CD8-positive, alpha-beta memory T cell (primary cell): Measurements from ENCODE around the gene FOSL1. TPM values are rescaled to one million over a fixed set of nuclear protein-coding genes. Genes with fewer than 3 reads are reported as not detected.
"Not testable (repeated sequence)": the region's sequence is repeated elsewhere in the genome, so short reads cannot be mapped to it uniquely, and the experiment has no call there.

Source experiments
- CTCF ChIA-PET: fragments of 350-600 bp; sonication (Branson Sonifier 250); formaldehyde crosslinking; loops from one replicate; lab custom pipeline; 2021; ENCODE audit warnings: antibody characterized with exemption; lab: Charles Lee
- POLR2A ChIA-PET: fragments of 350-600 bp; sonication (Branson Sonifier 250); formaldehyde crosslinking; loops from one replicate; lab custom pipeline; 2021; ENCODE audit warnings: antibody characterized with exemption; lab: Charles Lee
- DNase-seq, 5 donors: peaks; one replicate each; pipeline versions ENCODE4 v3.0.0 to v3.0.0-alpha.2; 2020 to 2022; ENCODE audit warnings: mixed read lengths in 1 of 5
- H3K27ac ChIP-seq: one replicate; pipeline ENCODE4 v1.7.0; 2013; ENCODE audit warnings: low read depth, mild to moderate bottlenecking, low read length, moderate library complexity
- H3K27me3 ChIP-seq: 2 replicates; pipeline ENCODE4 v1.7.0; 2013; ENCODE audit warnings: low read length, mild to moderate bottlenecking; ENCODE audit not compliant: insufficient read depth, poor library complexity, severe bottlenecking
- H3K36me3 ChIP-seq: 2 replicates; pipeline ENCODE4 v1.7.0; 2013; ENCODE audit warnings: mild to moderate bottlenecking, low read length, moderate library complexity; ENCODE audit not compliant: insufficient read depth
- H3K4me1 ChIP-seq: 2 replicates; pipeline ENCODE4 v1.7.0; 2013; ENCODE audit warnings: mild to moderate bottlenecking, low read length, moderate library complexity; ENCODE audit not compliant: insufficient read depth
- H3K4me3 ChIP-seq: 2 replicates; pipeline ENCODE4 v1.7.0; 2013; ENCODE audit warnings: mild to moderate bottlenecking, low read length
- H3K9me3 ChIP-seq: 2 replicates; pipeline ENCODE4 v1.7.0; 2013; ENCODE audit warnings: mild to moderate bottlenecking, low read length
- H3K27ac Mint-ChIP-seq, 8 donors: one replicate each; pipeline ENCODE4 v1.8.0; 2020 to 2021; ENCODE audit warnings: mixed read lengths in 8 of 8, mild to moderate bottlenecking in 6 of 8, inconsistent platforms in 3 of 8, moderate library complexity in 3 of 8
- H3K27me3 Mint-ChIP-seq, 2 donors: one replicate each; pipeline ENCODE4 v1.8.0; 2020 to 2021; ENCODE audit warnings: mixed read lengths in 2 of 2, mild to moderate bottlenecking in 1 of 2, moderate library complexity in 1 of 2
- H3K36me3 Mint-ChIP-seq, 3 donors: one replicate each; pipeline ENCODE4 v1.8.0; 2020 to 2021; ENCODE audit warnings: mixed read lengths in 3 of 3, inconsistent platforms in 1 of 3, mild to moderate bottlenecking in 1 of 3
- H3K4me1 Mint-ChIP-seq, 3 donors: one replicate each; pipeline ENCODE4 v1.8.0; 2020 to 2021; ENCODE audit warnings: mixed read lengths in 3 of 3, inconsistent platforms in 1 of 3, mild to moderate bottlenecking in 1 of 3
- H3K4me3 Mint-ChIP-seq, 7 donors: one replicate each; pipeline ENCODE4 v1.8.0; 2020 to 2021; ENCODE audit warnings: mixed read lengths in 7 of 7, mild to moderate bottlenecking in 6 of 7, moderate library complexity in 4 of 7, inconsistent platforms in 2 of 7
- H3K9me3 Mint-ChIP-seq, 5 donors: one replicate each; pipeline ENCODE4 v1.8.0; 2020 to 2022; ENCODE audit warnings: mixed read lengths in 5 of 5, mild to moderate bottlenecking in 3 of 5, moderate library complexity in 2 of 5, inconsistent platforms in 1 of 5
- polyA plus RNA-seq: library from polyadenylated mRNA; unstranded; fragments of 300-500 nt; fragmentation: Illumina TruSeq; gene quantifications from one replicate; pipeline ENCODE4 v1.2.3, GENCODE V29; 2021
- total RNA-seq, 2 experiments: library from RNA; stranded (reverse); gene quantifications; one replicate each; pipeline ENCODE4 v1.2.3, GENCODE V29; 2021

Gene FOSL1
- total and polyA plus RNA-seq, 3 experiments from 2014 or later, result 0.51 to 26.9 (median 26.4) TPM

DNA sequence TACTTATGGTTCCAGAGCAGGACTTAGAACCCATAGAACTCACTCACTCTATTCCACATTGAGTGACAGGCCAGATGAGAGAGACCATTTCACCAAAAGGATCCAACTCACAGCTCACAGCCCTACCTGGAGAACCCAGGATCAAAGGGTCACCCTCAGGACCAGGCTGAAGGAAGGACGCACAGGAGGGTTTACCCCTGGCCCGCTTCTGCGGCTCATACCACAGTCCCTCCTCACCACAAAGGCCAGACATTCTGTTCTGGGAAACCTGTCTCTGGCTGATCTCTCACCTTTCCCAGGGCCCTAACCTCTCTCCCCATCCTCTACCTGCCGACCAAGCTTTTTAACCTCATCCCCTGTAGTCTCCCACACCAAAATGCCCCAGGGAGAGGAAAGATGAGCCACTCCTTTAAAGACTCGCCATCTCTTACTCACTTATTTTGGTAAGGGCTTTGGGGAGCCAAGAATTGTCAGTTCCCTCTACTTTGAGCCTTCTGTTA, 4.7 kb downstream of the FOSL1 start:
- peaks cover 6% of the 10 kb centered on the region for H3K27me3 ChIP-seq
- Mint-ChIP-seq H3K4me3 (peak overlapping the region in 4 of 7 donors; percentile 29 to 72 (median 34)), H3K9me3 (no peaks in the 10 kb centered on the region), H3K27ac (peak overlapping the region in 7 of 8 donors; percentile 28 to 91 (median 70)), H3K36me3 (no peaks in the 10 kb centered on the region), H3K4me1 (peaks cover 34 to 41% (median 34%) of the 10 kb centered on the region in 3 donors), H3K27me3 (no peaks in the 10 kb centered on the region)
- no peak overlapping the region for H3K27ac ChIP-seq
- POLR2A ChIA-PET, result interaction anchor here (0.5 to 0.8 kb wide), 2 partner anchors 23 to 1116 kb away, joined by 3 read pairs; partner anchors contain the start of gene C11orf68
- H3K4me3 ChIP-seq, result no peak overlapping the region
- H3K9me3 ChIP-seq, result no peaks in the 10 kb centered on the region
- CTCF ChIA-PET, result interaction anchor here (3.8 to 21.9 kb wide), 2 partner anchors 11 to 27 kb away, joined by 22 to 560 read pairs; partner anchors contain the start of genes CFL1, CTSW, EFEMP2 and MUS81
- H3K4me1 ChIP-seq, result peaks cover 47% of the 10 kb centered on the region
- H3K36me3 ChIP-seq, result no peaks in the 10 kb centered on the region
- DNase-seq, result no peak

DNA sequence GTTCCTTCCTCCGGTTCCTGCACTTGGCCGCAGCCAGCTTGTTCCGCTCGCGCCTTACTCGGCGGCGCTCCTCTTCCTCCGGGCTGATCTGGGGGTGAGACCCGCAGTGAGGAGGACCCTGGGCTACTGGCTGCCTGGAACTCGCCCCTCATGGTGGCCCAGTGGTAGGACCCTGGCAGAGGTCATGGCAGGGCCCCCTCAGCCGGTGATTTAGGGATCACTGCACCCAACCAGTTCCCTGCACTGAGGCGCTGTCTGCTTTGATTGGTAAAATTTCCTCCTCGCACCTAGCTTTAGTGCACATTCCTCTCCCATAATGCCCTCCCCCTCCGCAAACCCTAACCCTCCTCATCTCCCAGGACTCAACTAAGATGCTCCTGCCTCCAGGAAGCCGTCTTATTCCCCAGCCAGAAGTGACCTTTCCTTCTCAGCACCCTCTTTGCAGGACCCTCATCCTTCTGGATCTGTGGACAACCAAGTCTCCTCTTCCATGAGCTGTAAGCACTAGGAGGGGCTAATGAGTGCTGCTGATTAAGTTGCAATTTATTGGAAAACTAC, 6.1 kb downstream of the FOSL1 start:
- CTCF ChIA-PET, result interaction anchor here (3.8 to 21.9 kb wide), 2 partner anchors 9 to 25 kb away, joined by 22 to 560 read pairs; partner anchors contain the start of genes CFL1, CTSW, EFEMP2 and MUS81
- peaks cover 6% of the 10 kb centered on the region for H3K27me3 ChIP-seq
- POLR2A ChIA-PET, result interaction anchor here (0.5 to 3.0 kb wide), 2 partner anchors 24 to 51 kb away, joined by 4 to 11 read pairs; partner anchors contain the start of gene C11orf68
- DNase-seq, result peak in 2 of 5 donors; percentile 40
- H3K36me3 Mint-ChIP-seq, result no peaks in the 10 kb centered on the region
- no peaks in the 10 kb centered on the region for H3K27me3 Mint-ChIP-seq
- peaks cover 49% of the 10 kb centered on the region for H3K4me1 ChIP-seq
- H3K36me3 ChIP-seq, result no peaks in the 10 kb centered on the region
- peak overlapping the region; percentile 84 to 99 (median 92) for H3K27ac Mint-ChIP-seq
- peak overlapping the region; percentile 35 for H3K27ac ChIP-seq
- H3K9me3 ChIP-seq, result no peaks in the 10 kb centered on the region
- H3K4me1 Mint-ChIP-seq, result peaks cover 46 to 48% (median 46%) of the 10 kb centered on the region in 3 donors
- H3K4me3 Mint-ChIP-seq, result peak overlapping the region; percentile 78 to 92 (median 83)
- peak overlapping the region; percentile 53 for H3K4me3 ChIP-seq
- H3K9me3 Mint-ChIP-seq, result no peaks in the 10 kb centered on the region

DNA sequence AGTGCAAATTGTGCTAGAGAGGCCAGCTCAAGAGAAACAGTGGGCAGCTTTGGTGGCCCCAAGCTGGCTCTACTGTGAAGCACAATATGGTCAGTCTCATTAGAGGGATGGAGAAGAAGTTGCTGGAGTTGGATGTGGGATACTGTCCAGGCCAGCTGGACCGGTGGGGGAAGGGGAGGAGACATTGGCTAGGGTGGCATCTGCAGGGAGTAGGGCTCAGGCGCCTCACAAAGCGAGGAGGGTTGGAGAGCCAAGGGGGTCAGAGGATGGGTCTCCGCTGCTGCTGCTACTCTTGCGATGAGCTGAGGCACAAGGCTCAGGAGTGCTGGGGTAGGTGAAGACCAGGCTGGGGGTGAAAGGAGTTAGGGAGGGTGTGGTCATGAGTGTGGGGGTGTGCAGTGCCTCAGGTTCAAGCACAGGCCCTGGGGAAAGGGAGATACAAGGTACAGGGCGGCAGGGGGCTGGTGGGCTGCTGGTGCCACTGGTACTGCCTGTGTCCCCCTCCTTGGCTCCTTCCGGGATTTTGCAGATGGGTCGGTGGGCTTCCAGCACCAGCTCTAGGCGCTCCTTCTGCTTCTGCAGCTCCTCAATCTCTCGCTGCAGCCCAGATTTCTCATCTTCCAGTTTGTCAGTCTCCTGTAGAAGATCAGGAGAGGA, 7.4 kb downstream of the FOSL1 start:
- peaks cover 50% of the 10 kb centered on the region for H3K4me1 ChIP-seq
- Mint-ChIP-seq H3K36me3 (peaks cover 0 to 4% (median 0%) of the 10 kb centered on the region in 3 donors), H3K9me3 (no peaks in the 10 kb centered on the region), H3K27ac (peak overlapping the region; percentile 85 to 99 (median 93)), H3K4me3 (peak overlapping the region; percentile 78 to 92 (median 89)), H3K27me3 (no peaks in the 10 kb centered on the region), H3K4me1 (peaks cover 54 to 58% (median 56%) of the 10 kb centered on the region in 3 donors)
- ChIA-PET POLR2A (interaction anchor here (3.0 to 6.0 kb wide), 2 partner anchors 25 to 34 kb away, joined by 11 to 140 read pairs; partner anchors contain the start of genes C11orf68, CFL1 and MUS81), CTCF (interaction anchor here (0.7 to 21.9 kb wide), 7 partner anchors 7 to 76 kb away, joined by 3 to 560 read pairs (median 22); partner anchors contain the start of genes C11orf68, CFL1, CTSW and EFEMP2)
- no peak for DNase-seq
- no peaks in the 10 kb centered on the region for H3K36me3 ChIP-seq
- peak overlapping the region; percentile 74 for H3K4me3 ChIP-seq
- peak overlapping the region; percentile 87 for H3K27ac ChIP-seq
- H3K9me3 ChIP-seq, result no peaks in the 10 kb centered on the region
- H3K27me3 ChIP-seq, result no peaks in the 10 kb centered on the region

DNA sequence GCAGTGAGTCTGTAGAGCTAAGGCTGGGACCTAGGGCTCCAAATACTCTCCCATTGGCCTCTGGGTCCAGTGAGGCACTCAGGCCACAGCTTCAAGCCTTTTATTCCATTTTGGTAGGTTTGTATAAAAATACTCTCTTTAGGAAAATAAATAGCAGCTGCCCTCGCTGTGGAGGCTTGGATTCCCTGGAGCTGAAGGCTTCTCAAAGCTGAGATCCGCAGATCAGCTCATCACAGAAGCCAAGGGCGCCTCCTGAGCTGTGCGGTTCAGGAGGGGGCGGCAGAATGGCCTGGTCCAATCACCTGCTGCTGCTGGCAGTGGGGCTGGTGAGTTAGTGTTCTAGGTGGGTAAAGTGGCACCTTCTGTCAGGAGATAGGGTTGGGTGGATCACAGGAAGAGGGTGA, 8.0 kb downstream of the FOSL1 start:
- peaks cover 57 to 63% (median 60%) of the 10 kb centered on the region in 3 donors for H3K4me1 Mint-ChIP-seq
- not testable (repeated sequence) for H3K27me3 ChIP-seq, H3K36me3 Mint-ChIP-seq, H3K9me3 ChIP-seq, H3K9me3 Mint-ChIP-seq, H3K27me3 Mint-ChIP-seq, H3K36me3 ChIP-seq
- peaks cover 55% of the 10 kb centered on the region for H3K4me1 ChIP-seq
- peak in 2 of 5 donors; percentile 18 to 44 for DNase-seq
- CTCF ChIA-PET, result interaction anchor here (0.7 to 21.9 kb wide), 8 partner anchors 8 to 75 kb away, joined by 3 to 560 read pairs (median 18); partner anchors contain the start of genes C11orf68, CFL1, CTSW and EFEMP2
- H3K4me3 ChIP-seq, result peak overlapping the region; percentile 74
- H3K4me3 Mint-ChIP-seq, result peak overlapping the region; percentile 78 to 92 (median 89)
- H3K27ac Mint-ChIP-seq, result peak overlapping the region; percentile 85 to 99 (median 92)
- POLR2A ChIA-PET, result interaction anchor here (2.9 to 6.0 kb wide), 3 partner anchors 9 to 33 kb away, joined by 11 to 140 read pairs (median 32); partner anchors contain the start of genes C11orf68, CFL1, FOSL1 and MUS81
- peak overlapping the region; percentile 87 for H3K27ac ChIP-seq

DNA sequence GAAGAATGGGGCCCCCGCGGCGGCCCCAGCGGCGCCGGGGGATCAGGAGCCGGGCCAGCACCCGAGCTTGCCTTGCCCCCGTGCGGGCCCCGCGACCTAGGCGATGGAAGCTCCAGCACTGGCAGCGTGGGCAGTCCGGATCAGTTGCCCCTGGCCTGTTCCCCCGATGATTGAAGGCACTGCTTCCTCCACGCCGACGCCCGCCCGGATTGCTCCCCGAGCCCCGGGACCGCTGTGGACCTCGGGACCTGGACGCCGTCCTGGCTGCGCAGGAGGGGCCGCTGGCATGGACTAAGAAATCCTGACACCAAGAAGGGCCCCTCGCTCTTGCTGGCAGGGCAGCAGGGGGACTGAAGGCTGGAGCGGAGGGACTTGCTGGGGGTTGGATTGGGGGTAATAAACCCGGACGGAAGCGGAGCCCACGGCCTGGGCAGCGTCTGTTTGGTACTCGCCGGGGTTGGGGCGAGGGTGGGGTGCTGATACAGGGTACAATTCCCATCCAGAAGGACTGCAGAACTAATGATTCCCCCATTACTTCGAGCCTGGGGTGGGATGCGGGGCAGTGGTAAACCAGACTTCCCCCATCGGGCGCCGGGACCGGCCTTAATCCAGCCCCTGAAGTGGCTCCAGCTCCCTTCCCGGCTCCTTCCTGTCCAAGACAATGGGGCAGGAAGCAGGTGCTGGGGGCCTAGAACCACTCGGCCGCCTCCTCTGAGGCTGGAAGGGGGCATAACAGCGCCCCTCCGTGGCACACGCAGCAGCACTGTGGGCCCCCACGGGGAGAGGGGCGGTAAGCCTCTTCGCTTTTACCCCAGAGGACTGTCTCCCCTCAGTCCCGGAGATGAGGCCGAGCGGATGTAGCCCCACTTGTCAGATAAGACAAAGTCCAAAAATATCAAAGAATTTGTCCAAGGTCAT, 8.7 kb downstream of the FOSL1 start:
- peak overlapping the region; percentile 85 to 99 (median 92) for H3K27ac Mint-ChIP-seq
- peaks cover 0 to 12% (median 0%) of the 10 kb centered on the region in 3 donors for H3K36me3 Mint-ChIP-seq
- Histone ChIP-seq H3K9me3 (no peaks in the 10 kb centered on the region), H3K4me1 (peaks cover 55% of the 10 kb centered on the region), H3K4me3 (peak overlapping the region; percentile 74), H3K36me3 (no peaks in the 10 kb centered on the region), H3K27ac (peak overlapping the region; percentile 87), H3K27me3 (no peaks in the 10 kb centered on the region)
- no peaks in the 10 kb centered on the region for H3K27me3 Mint-ChIP-seq
- H3K4me3 Mint-ChIP-seq, result peak overlapping the region; percentile 78 to 92 (median 89)
- POLR2A ChIA-PET, result interaction anchor here (0.8 to 6.0 kb wide), 19 partner anchors 9 to 377 kb away, joined by 3 to 140 read pairs (median 4); partner anchors contain the start of genes BANF1, C11orf68, CFL1 and CTSW
- H3K9me3 Mint-ChIP-seq, result no peaks in the 10 kb centered on the region
- H3K4me1 Mint-ChIP-seq, result peaks cover 62 to 70% (median 67%) of the 10 kb centered on the region in 3 donors
- CTCF ChIA-PET, result interaction anchor here (0.7 to 21.9 kb wide), 25 partner anchors 8 to 709 kb away, joined by 3 to 560 read pairs (median 5); partner anchors contain the start of genes AP5B1, C11orf68, CAPN1 and CFL1
- DNase-seq, result peak in 1 of 5 donors; percentile 15

DNA sequence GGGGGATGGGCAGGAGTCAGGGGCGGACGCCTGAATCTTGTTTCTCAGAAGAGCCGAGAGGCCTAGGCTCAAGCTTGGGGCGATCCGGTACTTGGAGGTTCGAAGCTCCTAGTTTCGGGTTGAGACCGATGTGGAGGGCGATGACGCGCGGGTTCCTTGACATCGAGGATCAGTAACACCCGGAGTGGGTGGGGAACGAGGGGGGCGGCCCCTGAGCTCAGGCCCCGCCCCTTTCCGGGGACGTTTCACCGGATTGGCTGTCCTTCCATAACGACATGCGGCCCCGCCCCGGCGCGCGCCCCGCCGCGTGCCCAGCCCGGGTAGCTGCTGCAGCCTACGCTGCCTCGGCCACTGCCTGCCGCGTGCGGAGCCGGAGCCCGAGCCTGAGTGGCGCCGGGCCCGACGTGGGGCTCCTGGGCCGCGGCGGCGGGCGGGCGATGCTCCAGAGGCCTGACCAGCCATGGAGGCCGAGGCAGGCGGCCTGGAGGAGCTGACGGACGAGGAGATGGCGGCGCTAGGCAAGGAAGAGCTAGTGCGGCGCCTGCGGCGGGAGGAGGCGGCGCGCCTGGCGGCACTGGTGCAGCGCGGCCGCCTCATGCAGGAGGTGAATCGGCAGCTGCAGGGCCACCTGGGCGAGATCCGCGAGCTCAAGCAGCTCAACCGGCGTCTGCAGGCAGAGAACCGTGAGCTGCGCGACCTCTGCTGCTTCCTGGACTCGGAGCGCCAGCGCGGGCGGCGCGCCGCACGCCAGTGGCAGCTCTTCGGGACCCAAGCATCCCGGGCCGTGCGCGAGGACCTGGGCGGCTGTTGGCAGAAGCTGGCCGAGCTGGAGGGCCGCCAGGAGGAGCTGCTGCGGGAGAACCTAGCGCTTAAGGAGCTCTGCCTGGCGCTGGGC, 9.6 kb downstream of the FOSL1 start, which contains the start of gene CCDC85B:
Gene CCDC85B, plus strand, starts transcription at position 350 of the 895 bp plus-strand sequence. Its CDS starts 111 bp downstream, at position 461.
- Mint-ChIP-seq H3K4me1 (peaks cover 61 to 72% (median 69%) of the 10 kb centered on the region in 3 donors), H3K27me3 (no peaks in the 10 kb centered on the region), H3K36me3 (peaks cover 0 to 17% (median 0%) of the 10 kb centered on the region in 3 donors), H3K27ac (peak within 1 kb of the TSS; percentile 85 to 100 (median 96)), H3K9me3 (no peaks in the 10 kb centered on the region), H3K4me3 (peak within 1 kb of the TSS; percentile 83 to 97 (median 92))
- Histone ChIP-seq H3K4me1 (peaks cover 55% of the 10 kb centered on the region), H3K9me3 (no peaks in the 10 kb centered on the region), H3K27me3 (no peaks in the 10 kb centered on the region), H3K27ac (peak within 1 kb of the TSS; percentile 87), H3K36me3 (no peaks in the 10 kb centered on the region), H3K4me3 (peak within 1 kb of the TSS; percentile 94)
- POLR2A ChIA-PET, result interaction anchor here (0.6 to 6.0 kb wide), 26 partner anchors 8 to 377 kb away, joined by 3 to 140 read pairs (median 4); partner anchors contain the start of genes BANF1, C11orf68, CFL1 and CTSW
- DNase-seq, result peak; percentile 97 to 99 (median 98)
- CTCF ChIA-PET, result interaction anchor here (0.5 to 21.9 kb wide), 34 partner anchors 9 to 1686 kb away, joined by 3 to 560 read pairs (median 4); partner anchors contain the start of genes AP5B1, C11orf68, CAPN1 and CFL1
